22Rv1 (cell line): Measurements from ENCODE around the gene KHNYN.

Experiments
- H3K27ac ChIP-seq: fragments of 450-650 bp; 2 replicates; pipeline ENCODE4 v1.5.1; 2017
- CTCF ChIP-seq: fragments of 450-650 bp; IDR thresholded peaks from 2 replicates; pipeline ENCODE4 v1.5.1; 2017; ENCODE audit warnings: mild to moderate bottlenecking
- ZFX ChIP-seq: fragments of 450-650 bp; IDR thresholded peaks from 2 replicates; pipeline ENCODE4 v1.6.1; 2017; ENCODE audit warnings: antibody characterized with exemption, borderline replicate concordance

KHNYN gene

GRCh38 chr14:24403294-24403998, 26.3 kb upstream of the KHNYN start:
- H3K27ac ChIP-seq: no peak overlapping the region
- no peak for TF ChIP-seq CTCF

GRCh38 chr14:24404814-24405213, 24.9 kb upstream of the KHNYN start:
- H3K27ac ChIP-seq: no peak overlapping the region
- no peak for TF ChIP-seq ZFX
- no peak for TF ChIP-seq CTCF

GRCh38 chr14:24406416-24406815, 23.3 kb upstream of the KHNYN start:
- no peak for TF ChIP-seq CTCF
- TF ChIP-seq ZFX: no peak
- no peak overlapping the region for H3K27ac ChIP-seq

GRCh38 chr14:24407608-24408325, 22.0 kb upstream of the KHNYN start:
- H3K27ac ChIP-seq: no peak overlapping the region
- TF ChIP-seq CTCF (no peak), ZFX (no peak)

GRCh38 chr14:24408764-24409163, 21.0 kb upstream of the KHNYN start:
- TF ChIP-seq CTCF: no peak
- no peak for TF ChIP-seq ZFX
- H3K27ac ChIP-seq: no peak overlapping the region

GRCh38 chr14:24409192-24409591, 20.6 kb upstream of the KHNYN start:
- H3K27ac ChIP-seq: no peak overlapping the region
- TF ChIP-seq CTCF (no peak), ZFX (no peak)

- no peak overlapping the region for H3K27ac ChIP-seq
- no peak for TF ChIP-seq ZFX
- TF ChIP-seq CTCF: no peak
These were observed 19.8 kb upstream of the KHNYN start for GRCh38 chr14:24409956-24410355.
